ENCODE results near the gene WDFY4.
"Not testable (repeated sequence)": the region's sequence is repeated elsewhere in the genome, so short reads cannot be mapped to it uniquely, and the experiment has no call there.

The WDFY4 gene

DNA sequence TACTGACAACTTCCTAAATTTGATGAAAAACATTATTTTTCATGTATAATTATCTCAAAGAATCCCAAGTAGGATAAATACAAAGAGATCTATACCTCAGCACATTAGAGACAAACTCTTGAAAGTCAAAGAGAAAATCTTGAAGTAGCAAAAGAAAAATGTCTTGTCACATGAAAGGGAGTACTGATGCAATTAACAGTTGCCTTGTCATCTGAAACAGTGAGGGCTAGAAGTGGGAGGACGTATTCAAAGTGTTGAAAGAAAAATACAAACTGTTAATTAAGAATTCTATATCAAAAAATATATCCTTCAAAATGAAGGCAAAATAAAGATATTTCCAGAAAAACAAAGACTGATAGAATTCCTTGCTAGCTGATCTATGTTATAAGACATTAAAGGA is 44.3 kb upstream of the WDFY4 start:
- no peak for FAIRE-seq

DNA sequence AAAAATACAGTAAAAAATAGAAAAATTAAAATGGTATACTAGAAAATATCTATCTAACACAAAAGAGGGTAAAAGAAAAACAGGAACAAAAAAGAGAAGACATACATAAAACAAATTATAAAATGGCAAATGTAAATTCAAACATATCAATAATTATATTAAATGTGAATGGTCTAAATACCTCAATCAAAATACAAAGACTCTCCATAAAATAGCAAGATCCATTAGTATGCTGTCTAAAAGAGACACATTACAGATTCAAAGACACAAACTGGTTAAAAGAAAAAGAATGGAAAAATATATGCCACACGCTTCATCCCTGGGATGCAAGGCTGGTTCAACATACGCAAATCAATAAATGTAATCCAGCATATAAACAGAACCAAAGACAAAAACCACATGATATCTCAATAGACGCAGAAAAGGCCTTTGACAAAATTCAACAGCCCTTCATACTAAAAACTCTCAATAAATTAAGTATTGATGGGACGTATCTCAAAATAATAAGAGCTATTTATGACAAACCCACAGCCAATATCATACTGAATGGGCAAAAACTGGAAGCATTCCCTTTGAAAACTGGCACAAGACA is 43.5 kb upstream of the WDFY4 start:
- FAIRE-seq; DNase-seq (ENCODE audit: insufficient read length, low spot score): not testable (repeated sequence)

More for the DNA sequence above, 44.3 kb upstream of the WDFY4 start:
- TF ChIP-seq POLR2A (IDR thresholded peaks at IDR 0.05; ENCODE audit: low read depth, low read length) (no peak), PAX5 (IDR thresholded peaks at IDR 0.05; ENCODE audit: insufficient read depth, low read length, severe bottlenecking) (no peak), POLR2AphosphoS5 (IDR thresholded peaks at IDR 0.05; ENCODE audit: low read depth, low read length) (no peak), POU2F2 (IDR thresholded peaks at IDR 0.05; ENCODE audit: low read depth, low read length) (no peak), TAF1 (IDR thresholded peaks at IDR 0.05; ENCODE audit: low read depth, low read length) (no peak)
- no peak for DNase-seq (ENCODE audit: insufficient read length, low spot score)

- FAIRE-seq, result no peak
- no peak for DNase-seq (ENCODE audit: insufficient read length, low spot score)
- no peak for TF ChIP-seq PAX5 (IDR thresholded peaks at IDR 0.05; ENCODE audit: insufficient read depth, low read length, severe bottlenecking)
Observed at GRCh38 chr10:48645600-48645999, 39.1 kb upstream of the WDFY4 start.

DNA sequence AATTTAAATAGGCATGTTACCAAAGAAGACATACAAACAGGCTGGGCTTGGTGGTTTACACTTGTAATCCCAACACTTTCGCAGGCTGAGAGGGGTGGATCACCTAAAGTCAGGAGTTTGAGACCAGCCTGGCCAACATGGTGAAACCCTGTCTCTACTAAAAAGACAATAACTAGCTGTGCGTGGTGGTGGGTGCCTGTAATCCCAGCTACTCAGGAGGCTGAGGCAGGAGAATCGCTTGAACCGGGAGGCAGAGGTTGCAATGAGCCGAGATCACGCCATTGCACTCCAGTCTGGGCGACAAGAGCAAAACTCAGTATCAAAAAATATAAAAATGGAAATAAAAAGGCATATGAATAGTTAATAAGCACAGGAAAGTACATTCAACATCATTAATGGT is 37.6 kb upstream of the WDFY4 start:
- FAIRE-seq; DNase-seq (ENCODE audit: insufficient read length, low spot score): not testable (repeated sequence)

GRCh38 chr10:48648172-48648942 is 36.3 kb upstream of the WDFY4 start:
- DNase-seq (ENCODE audit: insufficient read length, low spot score) (no peak), FAIRE-seq (no peak)
- TF ChIP-seq PAX5 (IDR thresholded peaks at IDR 0.05; ENCODE audit: insufficient read depth, low read length, severe bottlenecking) (no peak), POLR2A (IDR thresholded peaks at IDR 0.05; ENCODE audit: low read depth, low read length) (no peak)

GRCh38 chr10:48649349-48649944 is 35.2 kb upstream of the WDFY4 start:
- DNase-seq (ENCODE audit: insufficient read length, low spot score) (no peak), FAIRE-seq (no peak)
- TF ChIP-seq SPI1 (IDR thresholded peaks at IDR 0.05; ENCODE audit: low read depth, low read length), result no peak
- no peak for TF ChIP-seq TAF1 (IDR thresholded peaks at IDR 0.05; ENCODE audit: low read depth, low read length)
- TF ChIP-seq PAX5 (IDR thresholded peaks at IDR 0.05; ENCODE audit: insufficient read depth, low read length, severe bottlenecking), result no peak
- TF ChIP-seq POU2F2 (IDR thresholded peaks at IDR 0.05; ENCODE audit: low read depth, low read length), result no peak
- TF ChIP-seq POLR2A (IDR thresholded peaks at IDR 0.05; ENCODE audit: low read depth, low read length), result no peak
- TF ChIP-seq POLR2AphosphoS5 (IDR thresholded peaks at IDR 0.05; ENCODE audit: low read depth, low read length), result no peak

- DNase-seq (ENCODE audit: insufficient read length, low spot score) (no peak), FAIRE-seq (no peak)
- no peak for TF ChIP-seq PAX5 (IDR thresholded peaks at IDR 0.05; ENCODE audit: insufficient read depth, low read length, severe bottlenecking)
- TF ChIP-seq SPI1 (IDR thresholded peaks at IDR 0.05; ENCODE audit: low read depth, low read length), result no peak
- TF ChIP-seq POLR2AphosphoS5 (IDR thresholded peaks at IDR 0.05; ENCODE audit: low read depth, low read length), result no peak
- TF ChIP-seq POLR2A (IDR thresholded peaks at IDR 0.05; ENCODE audit: low read depth, low read length), result no peak
- no peak for TF ChIP-seq POU2F2 (IDR thresholded peaks at IDR 0.05; ENCODE audit: low read depth, low read length)
- TF ChIP-seq TAF1 (IDR thresholded peaks at IDR 0.05; ENCODE audit: low read depth, low read length), result no peak
Observed at GRCh38 chr10:48651293-48651692, 33.4 kb upstream of the WDFY4 start.

- no peak for DNase-seq (ENCODE audit: insufficient read length, low spot score)
- FAIRE-seq, result no peak
- TF ChIP-seq SPI1 (IDR thresholded peaks at IDR 0.05; ENCODE audit: low read depth, low read length), result no peak
- TF ChIP-seq TAF1 (IDR thresholded peaks at IDR 0.05; ENCODE audit: low read depth, low read length), result no peak
- no peak for TF ChIP-seq POLR2A (IDR thresholded peaks at IDR 0.05; ENCODE audit: low read depth, low read length)
- no peak for TF ChIP-seq POLR2AphosphoS5 (IDR thresholded peaks at IDR 0.05; ENCODE audit: low read depth, low read length)
- no peak for TF ChIP-seq PAX5 (IDR thresholded peaks at IDR 0.05; ENCODE audit: insufficient read depth, low read length, severe bottlenecking)
- no peak for TF ChIP-seq POU2F2 (IDR thresholded peaks at IDR 0.05; ENCODE audit: low read depth, low read length)
Observed at GRCh38 chr10:48651839-48652238, 32.8 kb upstream of the WDFY4 start.

GRCh38 chr10:48652344-48652743 is 32.3 kb upstream of the WDFY4 start:
- no peak for DNase-seq (ENCODE audit: insufficient read length, low spot score)
- TF ChIP-seq TAF1 (IDR thresholded peaks at IDR 0.05; ENCODE audit: low read depth, low read length) (no peak), SPI1 (IDR thresholded peaks at IDR 0.05; ENCODE audit: low read depth, low read length) (peak; percentile 83)
- no peak for FAIRE-seq

GRCh38 chr10:48653347-48653746 is 31.3 kb upstream of the WDFY4 start:
- FAIRE-seq, result no peak
- TF ChIP-seq POLR2AphosphoS5 (IDR thresholded peaks at IDR 0.05; ENCODE audit: low read depth, low read length) (no peak), POU2F2 (IDR thresholded peaks at IDR 0.05; ENCODE audit: low read depth, low read length) (no peak), TAF1 (IDR thresholded peaks at IDR 0.05; ENCODE audit: low read depth, low read length) (no peak), PAX5 (IDR thresholded peaks at IDR 0.05; ENCODE audit: insufficient read depth, low read length, severe bottlenecking) (no peak), POLR2A (IDR thresholded peaks at IDR 0.05; ENCODE audit: low read depth, low read length) (no peak), SPI1 (IDR thresholded peaks at IDR 0.05; ENCODE audit: low read depth, low read length) (no peak)
- no peak for DNase-seq (ENCODE audit: insufficient read length, low spot score)

Measured in GM12891 (cell line).